SU-DHL-6 (cell line): ENCODE data around the gene FOXR1.

Source experiments
- H2AFZ ChIP-seq: fragments of 200-600 bp; sonication (generic); 2 replicates; pipeline ENCODE4 v1.6.1; 2014; ENCODE audit warnings: low read depth, mild to moderate bottlenecking, moderate library complexity, mixed read lengths, antibody characterized with exemption, low read length; ENCODE audit not compliant: severe bottlenecking
- H3F3A ChIP-seq: fragments of 200-600 bp; shearing (Covaris generic); 2 replicates; pipeline ENCODE4 v1.6.0; 2016; ENCODE audit warnings: antibody characterized with exemption, mild to moderate bottlenecking; ENCODE audit not compliant: insufficient read depth
- H3K27ac ChIP-seq: fragments of 200-600 bp; sonication (generic); 2 replicates; pipeline ENCODE4 v1.5.1; 2016; ENCODE audit warnings: low read depth, mild to moderate bottlenecking, low read length, moderate library complexity, mixed read lengths
- H3K27me3 ChIP-seq: fragments of 200-600 bp; sonication (generic), shearing (Covaris generic); 2 replicates; pipeline ENCODE4 v1.6.0; 2014; ENCODE audit warnings: mild to moderate bottlenecking, low read length
- H3K36me3 ChIP-seq: fragments of 200-600 bp; sonication (generic); 2 replicates; pipeline ENCODE4 v1.6.1; 2014; ENCODE audit warnings: mild to moderate bottlenecking, low read length, mixed read lengths
- H3K4me2 ChIP-seq: fragments of 300-600, 200-600 bp; shearing (Covaris generic), sonication (generic); 2 replicates; pipeline ENCODE4 v1.6.0; 2014; ENCODE audit warnings: low read length, low read depth, mild to moderate bottlenecking; ENCODE audit not compliant: poor library complexity, severe bottlenecking
- H3K4me3 ChIP-seq: fragments of 200-600 bp; sonication (generic); 2 replicates; pipeline ENCODE4 v1.5.1; 2014; ENCODE audit warnings: antibody characterized with exemption, low read length, mild to moderate bottlenecking, mixed read lengths; ENCODE audit not compliant: insufficient read depth, poor library complexity, severe bottlenecking
- H3K79me2 ChIP-seq: fragments of 200-600 bp; sonication (generic); 2 replicates; pipeline ENCODE4 v1.6.1; 2014; ENCODE audit warnings: mild to moderate bottlenecking, low read length, moderate library complexity; ENCODE audit not compliant: insufficient read depth
- H3K9ac ChIP-seq: fragments of 200-600 bp; sonication (generic); 2 replicates; pipeline ENCODE4 v1.7.0; 2014; ENCODE audit warnings: mild to moderate bottlenecking, low read length
- H3K9me2 ChIP-seq: fragments of 200-600 bp; sonication (generic); replicated peaks from 2 replicates; pipeline ENCODE4 v1.6.1; 2014; ENCODE audit warnings: low read length; ENCODE audit not compliant: insufficient read depth
- H3K9me3 ChIP-seq: fragments of 200-600 bp; sonication (generic); 2 replicates; pipeline ENCODE4 v1.6.1; 2014; ENCODE audit warnings: low read length, mixed read lengths; ENCODE audit not compliant: insufficient read depth
- H4K20me1 ChIP-seq: fragments of 200-600 bp; sonication (generic); 2 replicates; pipeline ENCODE4 v1.6.1; 2014; ENCODE audit warnings: low read depth, mild to moderate bottlenecking, antibody characterized with exemption, low read length, moderate library complexity, mixed read lengths
- EZH2phosphoT487 ChIP-seq: fragments of 200-600 bp; sonication (generic), shearing (Covaris generic); conservative IDR thresholded peaks from 2 replicates; pipeline ENCODE4 v1.6.1; 2018; ENCODE audit warnings: mild to moderate bottlenecking, antibody characterized with exemption, low read length, moderate library complexity, mixed read lengths
- TF ChIP-seq, protein P1 (sequence below): fragments of 200-600 bp; sonication (generic); IDR thresholded peaks from one replicate; pipeline ENCODE4 v1.5.1; 2017; ENCODE audit warnings: antibody characterized with exemption, mild to moderate bottlenecking, low read length, moderate library complexity; ENCODE audit not compliant: insufficient read depth, poor library complexity, severe bottlenecking

FOXR1 gene

DNA sequence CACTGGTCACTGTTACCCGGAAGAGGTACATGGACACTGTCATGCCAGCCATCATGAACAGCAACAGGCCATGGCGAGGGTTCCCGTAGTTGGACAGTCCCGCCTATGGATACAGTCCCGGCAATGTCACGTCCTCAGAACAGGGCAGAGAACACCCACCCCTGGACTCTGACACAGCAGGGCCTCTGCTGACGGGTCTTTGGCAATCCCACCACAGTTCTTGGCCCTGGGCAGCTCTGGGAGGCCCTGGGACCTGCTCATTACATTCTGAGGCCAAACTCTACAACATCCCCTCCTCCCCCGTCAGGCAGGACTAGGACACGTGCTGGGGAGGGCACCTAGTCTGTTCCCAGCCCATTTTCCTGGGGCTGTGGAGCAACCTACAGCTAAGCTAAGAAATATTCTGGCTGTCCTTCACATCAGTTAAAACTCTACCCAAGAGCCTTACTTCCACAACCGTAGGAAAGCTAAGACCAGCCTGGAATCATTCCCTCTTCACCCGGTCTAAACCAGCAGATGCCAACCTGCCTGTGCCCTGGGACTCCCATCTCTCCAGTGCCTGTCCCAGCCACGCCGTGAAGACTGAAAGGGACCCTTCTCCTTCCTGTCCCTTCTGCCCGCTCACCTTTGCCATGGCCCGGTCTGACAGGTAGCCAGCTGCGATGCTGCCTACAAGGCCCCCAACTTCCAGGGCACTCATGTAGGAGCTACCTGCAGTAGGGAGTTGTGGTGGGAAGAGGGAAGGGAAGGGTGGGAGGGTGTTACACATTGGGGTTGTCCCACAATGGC, 54.6 kb downstream of the FOXR1 start:
- Histone ChIP-seq H3K36me3 (0 out of 2 replicates have a peak, but pooled peaks cover 3% of the 10 kb centered on the region), H3K79me2 (peaks cover 7% of the 10 kb centered on the region), H3K9ac (no peak overlapping the region), H4K20me1 (no peaks in the 10 kb centered on the region), H2AFZ (no peak overlapping the region), H3K4me2 (no peak overlapping the region), H3K27ac (no peak overlapping the region), H3F3A (peaks cover 8% of the 10 kb centered on the region), H3K9me3 (no peaks in the 10 kb centered on the region), H3K27me3 (no peaks in the 10 kb centered on the region), H3K9me2 (no peaks in the 10 kb centered on the region), H3K4me3 (no peak overlapping the region)
- TF ChIP-seq, protein P1, sequence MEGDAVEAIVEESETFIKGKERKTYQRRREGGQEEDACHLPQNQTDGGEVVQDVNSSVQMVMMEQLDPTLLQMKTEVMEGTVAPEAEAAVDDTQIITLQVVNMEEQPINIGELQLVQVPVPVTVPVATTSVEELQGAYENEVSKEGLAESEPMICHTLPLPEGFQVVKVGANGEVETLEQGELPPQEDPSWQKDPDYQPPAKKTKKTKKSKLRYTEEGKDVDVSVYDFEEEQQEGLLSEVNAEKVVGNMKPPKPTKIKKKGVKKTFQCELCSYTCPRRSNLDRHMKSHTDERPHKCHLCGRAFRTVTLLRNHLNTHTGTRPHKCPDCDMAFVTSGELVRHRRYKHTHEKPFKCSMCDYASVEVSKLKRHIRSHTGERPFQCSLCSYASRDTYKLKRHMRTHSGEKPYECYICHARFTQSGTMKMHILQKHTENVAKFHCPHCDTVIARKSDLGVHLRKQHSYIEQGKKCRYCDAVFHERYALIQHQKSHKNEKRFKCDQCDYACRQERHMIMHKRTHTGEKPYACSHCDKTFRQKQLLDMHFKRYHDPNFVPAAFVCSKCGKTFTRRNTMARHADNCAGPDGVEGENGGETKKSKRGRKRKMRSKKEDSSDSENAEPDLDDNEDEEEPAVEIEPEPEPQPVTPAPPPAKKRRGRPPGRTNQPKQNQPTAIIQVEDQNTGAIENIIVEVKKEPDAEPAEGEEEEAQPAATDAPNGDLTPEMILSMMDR, result no peak
- no peak for TF ChIP-seq EZH2phosphoT487

DNA sequence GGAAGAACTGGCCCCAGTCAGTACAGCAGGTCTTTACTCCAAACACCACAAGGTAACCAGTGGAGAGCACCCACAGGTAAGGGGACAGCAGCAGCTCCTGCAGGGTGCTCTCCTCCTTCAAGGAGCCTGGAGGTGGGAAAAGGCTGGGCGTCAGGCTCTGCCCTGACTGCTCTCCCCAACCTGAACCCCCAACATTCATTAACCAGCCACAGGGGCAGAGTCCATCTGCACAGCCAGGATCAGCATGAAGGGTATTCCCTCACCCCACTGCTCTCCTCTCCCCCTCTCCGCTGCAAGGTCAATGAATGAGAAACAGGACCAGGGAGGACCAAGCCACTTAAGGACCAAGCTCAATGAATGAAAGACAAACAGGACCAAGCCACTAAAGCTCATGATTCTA, 55.4 kb downstream of the FOXR1 start:
- no peak overlapping the region for H3K4me3 ChIP-seq
- no peak overlapping the region for H3K4me2 ChIP-seq
- no peaks in the 10 kb centered on the region for H3K9me2 ChIP-seq
- H3K9me3 ChIP-seq, result no peaks in the 10 kb centered on the region
- 0 out of 2 replicates have a peak, but pooled peaks cover 3% of the 10 kb centered on the region for H3K36me3 ChIP-seq
- TF ChIP-seq, protein P1, result no peak
- no peak for TF ChIP-seq EZH2phosphoT487
- no peak overlapping the region for H3K9ac ChIP-seq
- H4K20me1 ChIP-seq, result no peaks in the 10 kb centered on the region
- H3K27me3 ChIP-seq, result no peaks in the 10 kb centered on the region
- no peak overlapping the region for H2AFZ ChIP-seq
- peaks cover 6% of the 10 kb centered on the region for H3K79me2 ChIP-seq
- H3F3A ChIP-seq, result peaks cover 7% of the 10 kb centered on the region
- no peak overlapping the region for H3K27ac ChIP-seq

DNA sequence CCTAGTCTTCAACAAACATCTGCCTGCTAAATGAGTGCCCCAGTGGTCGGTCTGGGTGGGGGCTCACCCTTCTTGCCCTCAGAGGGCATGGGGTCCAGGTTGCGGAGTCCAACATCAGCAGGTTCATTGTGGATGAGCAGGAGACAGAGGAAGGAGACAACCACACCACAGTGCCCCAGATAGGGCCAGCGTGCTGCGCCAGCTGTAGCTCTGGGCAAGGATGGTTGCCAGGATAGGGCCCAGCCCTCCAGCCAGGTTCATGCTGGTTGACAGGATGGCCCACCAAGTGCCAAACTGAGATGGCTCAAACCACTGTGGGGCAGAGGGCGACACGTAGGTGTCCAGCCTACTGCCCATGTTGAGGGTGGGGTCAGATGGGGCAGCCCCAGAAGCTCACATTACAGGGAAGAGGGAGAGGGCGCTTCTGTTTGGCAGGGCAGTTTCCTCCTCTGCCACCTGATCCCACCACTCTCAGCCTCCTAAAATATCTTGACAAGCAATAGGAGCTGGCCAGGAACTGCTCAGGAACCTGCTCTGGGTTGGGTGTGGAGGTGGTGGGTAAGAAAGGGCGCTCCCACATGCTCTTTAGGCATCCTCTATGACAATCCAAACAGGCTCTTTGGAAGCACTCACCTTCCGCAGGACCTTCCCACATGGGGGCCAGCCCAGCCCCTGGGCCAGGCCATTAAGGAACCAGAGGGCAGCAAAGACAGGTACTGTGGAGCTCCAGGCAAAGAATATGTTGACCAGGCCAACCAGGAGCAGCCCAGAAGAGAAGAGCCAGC, 56.2 kb downstream of the FOXR1 start:
- H3K4me2 ChIP-seq, result no peak overlapping the region
- no peaks in the 10 kb centered on the region for H3K9me3 ChIP-seq
- no peak overlapping the region for H2AFZ ChIP-seq
- H3K27ac ChIP-seq, result no peak overlapping the region
- TF ChIP-seq, protein P1, result no peak
- no peak for TF ChIP-seq EZH2phosphoT487
- H3K9me2 ChIP-seq, result no peaks in the 10 kb centered on the region
- H3K9ac ChIP-seq, result no peak overlapping the region
- H3K79me2 ChIP-seq, result peaks cover 6% of the 10 kb centered on the region
- H3K27me3 ChIP-seq, result no peaks in the 10 kb centered on the region
- peaks cover 7% of the 10 kb centered on the region for H3F3A ChIP-seq
- no peak overlapping the region for H3K4me3 ChIP-seq
- 0 out of 2 replicates have a peak, but pooled peaks cover 3% of the 10 kb centered on the region for H3K36me3 ChIP-seq
- no peaks in the 10 kb centered on the region for H4K20me1 ChIP-seq
